SK-N-SH treated with all-trans-retinoic acid at 6 μM for 48 hours (cell line): Measurements from ENCODE around the gene HS3ST2.

Experiments
- ATAC-seq: fragments of 200-7000 bp; cut with Tn5 transposase; 3 replicates; pipeline ENCODE4 v1.9.1; 2020; ENCODE audit warnings: mild to moderate bottlenecking, moderate library complexity
- ARNTL ChIP-seq: fragments of 450-650 bp; formaldehyde crosslinking; IDR thresholded peaks from 2 replicates; pipeline ENCODE4 v1.5.0; 2020; ENCODE audit warnings: low read depth, mild to moderate bottlenecking, moderate library complexity, borderline replicate concordance
- BACH2 ChIP-seq: fragments of 250-450 bp; sonication (Bioruptor Pico); IDR thresholded peaks from 2 replicates; pipeline ENCODE4 v1.9.0; 2021; ENCODE audit warnings: mild to moderate bottlenecking, borderline replicate concordance
- CSDC2 ChIP-seq: fragments of 250-450 bp; sonication (Bioruptor Pico); IDR thresholded peaks from 2 replicates; pipeline ENCODE4 v1.5.0; 2020; ENCODE audit warnings: mild to moderate bottlenecking, moderate library complexity
- CSRNP3 ChIP-seq: fragments of 250-450 bp; sonication (Bioruptor Pico); IDR thresholded peaks from 2 replicates; pipeline ENCODE4 v1.5.1; 2021; ENCODE audit warnings: mild to moderate bottlenecking, moderate library complexity
- ESRRG ChIP-seq: fragments of 250-450 bp; sonication (Bioruptor Pico); IDR thresholded peaks from 2 replicates; pipeline ENCODE4 v1.6.1; 2021; ENCODE audit warnings: mild to moderate bottlenecking
- ISL1 ChIP-seq: fragments of 250-450 bp; sonication (Bioruptor Pico); IDR thresholded peaks from 2 replicates; pipeline ENCODE4 v2.1.2; 2022; ENCODE audit warnings: mild to moderate bottlenecking, moderate library complexity
- OSR1 ChIP-seq: fragments of 250-450 bp; sonication (Bioruptor Pico); IDR thresholded peaks from 2 replicates; pipeline ENCODE4 v1.8.0; 2022; ENCODE audit warnings: moderate library complexity, mild to moderate bottlenecking, inconsistent platforms
- PPARA ChIP-seq: fragments of 250-450 bp; sonication (Bioruptor Pico); IDR thresholded peaks from 2 replicates; pipeline ENCODE4 v1.5.0; 2020; ENCODE audit warnings: mild to moderate bottlenecking, borderline replicate concordance
- RARB ChIP-seq: fragments of 250-450 bp; sonication (Bioruptor Pico); IDR thresholded peaks from 2 replicates; pipeline ENCODE4 v1.8.0; 2021; ENCODE audit warnings: mild to moderate bottlenecking, moderate library complexity
- SNAI2 ChIP-seq: fragments of 250-450 bp; sonication (Bioruptor Pico); IDR thresholded peaks from 2 replicates; pipeline ENCODE4 v1.5.0; 2020; ENCODE audit warnings: mild to moderate bottlenecking, moderate library complexity
- TCF4 ChIP-seq: fragments of 250-450 bp; sonication (Bioruptor Pico); IDR thresholded peaks from 2 replicates; pipeline ENCODE4 v1.8.0; 2021; ENCODE audit warnings: mild to moderate bottlenecking, moderate library complexity, borderline replicate concordance
- TSHZ2 ChIP-seq: fragments of 250-450 bp; sonication (Bioruptor Pico); IDR thresholded peaks from 2 replicates; pipeline ENCODE4 v1.5.0; 2020; ENCODE audit warnings: mild to moderate bottlenecking, moderate library complexity
- ZC3H10 ChIP-seq: fragments of 250-450 bp; sonication (Bioruptor Pico); IDR thresholded peaks from 2 replicates; pipeline ENCODE4 v1.5.1; 2021; ENCODE audit warnings: mild to moderate bottlenecking, moderate library complexity
- ZFP3 ChIP-seq: fragments of 250-450 bp; sonication (Bioruptor Pico); IDR thresholded peaks from 2 replicates; pipeline ENCODE4 v1.5.0; 2020; ENCODE audit warnings: mild to moderate bottlenecking, moderate library complexity
- ZFP30 ChIP-seq: fragments of 450-650 bp; formaldehyde crosslinking; IDR thresholded peaks from 2 replicates; pipeline ENCODE4 v1.5.0; 2022; ENCODE audit warnings: mild to moderate bottlenecking, moderate library complexity
- ZNF565 ChIP-seq: fragments of 450-650 bp; formaldehyde crosslinking; conservative IDR thresholded peaks from 2 replicates; pipeline ENCODE4 v1.5.0; 2020; ENCODE audit warnings: low read depth, mild to moderate bottlenecking, moderate library complexity
- ZNF70 ChIP-seq: fragments of 450-650 bp; formaldehyde crosslinking; IDR thresholded peaks from 2 replicates; pipeline ENCODE4 v1.5.0; 2020; ENCODE audit warnings: mild to moderate bottlenecking, moderate library complexity
- ZNF8 ChIP-seq: fragments of 450-650 bp; formaldehyde crosslinking; IDR thresholded peaks from 2 replicates; pipeline ENCODE4 v1.5.0; 2020; ENCODE audit warnings: mild to moderate bottlenecking, moderate library complexity
- TF ChIP-seq, protein P1 (sequence below): fragments of 250-450 bp; sonication (Bioruptor Pico); IDR thresholded peaks from 2 replicates; pipeline ENCODE4 v1.8.0; 2021; ENCODE audit warnings: low read depth, mild to moderate bottlenecking, moderate library complexity, borderline replicate concordance
- TF ChIP-seq, protein P2 (sequence below): fragments of 250-450 bp; sonication (Bioruptor Pico); IDR thresholded peaks from 2 replicates; pipeline ENCODE4 v1.8.0; 2020; ENCODE audit warnings: mild to moderate bottlenecking, moderate library complexity, borderline replicate concordance
- TF ChIP-seq, protein P3 (sequence below): fragments of 250-450 bp; sonication (Bioruptor Pico); IDR thresholded peaks from 2 replicates; pipeline ENCODE4 v1.5.1; 2020; ENCODE audit warnings: low read depth, mild to moderate bottlenecking, moderate library complexity

HS3ST2 gene

GRCh38 chr16:22799113-22799512 lies 14.8 kb upstream of the HS3ST2 start:
- no peak for ATAC-seq
- TF ChIP-seq ZC3H10 (CRISPR knock-in tag) = no peak
- TF ChIP-seq BACH2 (CRISPR knock-in tag) = no peak
- TF ChIP-seq RARB (CRISPR knock-in tag) = no peak
- TF ChIP-seq ZNF8 (CRISPR knock-in tag) = no peak
- TF ChIP-seq CSRNP3 = no peak
- TF ChIP-seq OSR1 (CRISPR knock-in tag) = no peak
- no peak for TF ChIP-seq SNAI2 (CRISPR knock-in tag)
- TF ChIP-seq CSDC2 (CRISPR knock-in tag) = no peak
- TF ChIP-seq ARNTL = no peak
- no peak for TF ChIP-seq ZFP30 (CRISPR knock-in tag)
- no peak for TF ChIP-seq PPARA
- TF ChIP-seq, protein P1, sequence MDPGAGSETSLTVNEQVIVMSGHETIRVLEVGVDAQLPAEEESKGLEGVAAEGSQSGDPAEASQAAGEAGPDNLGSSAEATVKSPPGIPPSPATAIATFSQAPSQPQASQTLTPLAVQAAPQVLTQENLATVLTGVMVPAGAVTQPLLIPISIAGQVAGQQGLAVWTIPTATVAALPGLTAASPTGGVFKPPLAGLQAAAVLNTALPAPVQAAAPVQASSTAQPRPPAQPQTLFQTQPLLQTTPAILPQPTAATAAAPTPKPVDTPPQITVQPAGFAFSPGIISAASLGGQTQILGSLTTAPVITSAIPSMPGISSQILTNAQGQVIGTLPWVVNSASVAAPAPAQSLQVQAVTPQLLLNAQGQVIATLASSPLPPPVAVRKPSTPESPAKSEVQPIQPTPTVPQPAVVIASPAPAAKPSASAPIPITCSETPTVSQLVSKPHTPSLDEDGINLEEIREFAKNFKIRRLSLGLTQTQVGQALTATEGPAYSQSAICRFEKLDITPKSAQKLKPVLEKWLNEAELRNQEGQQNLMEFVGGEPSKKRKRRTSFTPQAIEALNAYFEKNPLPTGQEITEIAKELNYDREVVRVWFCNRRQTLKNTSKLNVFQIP (CRISPR knock-in tag) = no peak
- no peak for TF ChIP-seq ZFP3
- no peak for TF ChIP-seq TSHZ2
- TF ChIP-seq, protein P2, sequence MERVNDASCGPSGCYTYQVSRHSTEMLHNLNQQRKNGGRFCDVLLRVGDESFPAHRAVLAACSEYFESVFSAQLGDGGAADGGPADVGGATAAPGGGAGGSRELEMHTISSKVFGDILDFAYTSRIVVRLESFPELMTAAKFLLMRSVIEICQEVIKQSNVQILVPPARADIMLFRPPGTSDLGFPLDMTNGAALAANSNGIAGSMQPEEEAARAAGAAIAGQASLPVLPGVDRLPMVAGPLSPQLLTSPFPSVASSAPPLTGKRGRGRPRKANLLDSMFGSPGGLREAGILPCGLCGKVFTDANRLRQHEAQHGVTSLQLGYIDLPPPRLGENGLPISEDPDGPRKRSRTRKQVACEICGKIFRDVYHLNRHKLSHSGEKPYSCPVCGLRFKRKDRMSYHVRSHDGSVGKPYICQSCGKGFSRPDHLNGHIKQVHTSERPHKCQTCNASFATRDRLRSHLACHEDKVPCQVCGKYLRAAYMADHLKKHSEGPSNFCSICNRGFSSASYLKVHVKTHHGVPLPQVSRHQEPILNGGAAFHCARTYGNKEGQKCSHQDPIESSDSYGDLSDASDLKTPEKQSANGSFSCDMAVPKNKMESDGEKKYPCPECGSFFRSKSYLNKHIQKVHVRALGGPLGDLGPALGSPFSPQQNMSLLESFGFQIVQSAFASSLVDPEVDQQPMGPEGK (CRISPR knock-in tag) = no peak
- TF ChIP-seq ZNF70 (CRISPR knock-in tag) = no peak
- TF ChIP-seq, protein P3, sequence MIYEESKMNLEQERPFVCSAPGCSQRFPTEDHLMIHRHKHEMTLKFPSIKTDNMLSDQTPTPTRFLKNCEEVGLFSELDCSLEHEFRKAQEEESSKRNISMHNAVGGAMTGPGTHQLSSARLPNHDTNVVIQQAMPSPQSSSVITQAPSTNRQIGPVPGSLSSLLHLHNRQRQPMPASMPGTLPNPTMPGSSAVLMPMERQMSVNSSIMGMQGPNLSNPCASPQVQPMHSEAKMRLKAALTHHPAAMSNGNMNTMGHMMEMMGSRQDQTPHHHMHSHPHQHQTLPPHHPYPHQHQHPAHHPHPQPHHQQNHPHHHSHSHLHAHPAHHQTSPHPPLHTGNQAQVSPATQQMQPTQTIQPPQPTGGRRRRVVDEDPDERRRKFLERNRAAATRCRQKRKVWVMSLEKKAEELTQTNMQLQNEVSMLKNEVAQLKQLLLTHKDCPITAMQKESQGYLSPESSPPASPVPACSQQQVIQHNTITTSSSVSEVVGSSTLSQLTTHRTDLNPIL = no peak
- TF ChIP-seq, all 23 proteins: peak for 0

DNA sequence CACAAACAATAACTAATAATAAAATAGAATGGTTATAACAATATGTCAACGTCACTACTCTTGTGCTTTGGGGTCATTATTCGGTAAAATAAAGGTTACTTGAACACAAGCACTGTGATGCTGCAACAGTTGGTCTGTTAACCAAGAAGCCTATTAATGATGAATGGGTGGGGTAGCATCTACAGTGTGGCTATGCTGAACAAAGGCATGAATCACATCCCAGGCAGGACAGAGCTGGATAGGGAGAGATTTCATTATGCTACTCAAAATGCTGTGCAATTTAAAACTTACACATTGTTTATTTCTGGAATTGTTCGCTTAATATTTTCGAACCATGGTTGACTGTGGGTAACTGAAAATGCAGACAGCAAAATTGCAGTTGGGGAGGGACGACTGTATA lies 9.1 kb upstream of the HS3ST2 start:
- ATAC-seq = no peak
- no peak for TF ChIP-seq ZNF565 (CRISPR knock-in tag)
- TF ChIP-seq ZC3H10 (CRISPR knock-in tag) = no peak
- TF ChIP-seq, protein P1 (CRISPR knock-in tag) = no peak
- no peak for TF ChIP-seq ISL1 (CRISPR knock-in tag)
- no peak for TF ChIP-seq ZNF8 (CRISPR knock-in tag)
- no peak for TF ChIP-seq ESRRG (CRISPR knock-in tag)
- no peak for TF ChIP-seq RARB (CRISPR knock-in tag)
- no peak for TF ChIP-seq SNAI2 (CRISPR knock-in tag)
- TF ChIP-seq ARNTL = no peak
- no peak for TF ChIP-seq ZFP30 (CRISPR knock-in tag)
- no peak for TF ChIP-seq ZNF70 (CRISPR knock-in tag)
- TF ChIP-seq TCF4 = no peak
- TF ChIP-seq PPARA = no peak
- TF ChIP-seq OSR1 (CRISPR knock-in tag) = no peak
- TF ChIP-seq ZFP3 = no peak
- no peak for TF ChIP-seq TSHZ2
- TF ChIP-seq, all 23 proteins: peak for 0
